G401.6 (cell line): ENCODE results near the gene NRXN3.

Source experiments
- FAIRE-seq: peaks from 2 replicates; lab custom pipeline; 2012; peaks lifted over from hg19 to GRCh38; lab: Jason Lieb, UNC

NRXN3 gene

GRCh38 chr14:79549515-79549914 lies 1379.3 kb downstream of the NRXN3 start:
- FAIRE-seq = no peak

- no peak for FAIRE-seq
Observed at GRCh38 chr14:79551523-79551922, 1381.3 kb downstream of the NRXN3 start.

GRCh38 chr14:79552778-79553177 lies 1382.6 kb downstream of the NRXN3 start:
- FAIRE-seq = no peak

GRCh38 chr14:79554816-79555215 lies 1384.6 kb downstream of the NRXN3 start:
- no peak for FAIRE-seq

GRCh38 chr14:79555429-79555828 lies 1385.3 kb downstream of the NRXN3 start:
- FAIRE-seq = no peak

- FAIRE-seq = no peak
Observed at GRCh38 chr14:79557309-79557708, 1387.1 kb downstream of the NRXN3 start.

- no peak for FAIRE-seq
Observed at GRCh38 chr14:79562185-79562584, 1392.0 kb downstream of the NRXN3 start.

GRCh38 chr14:79564371-79564770 lies 1394.2 kb downstream of the NRXN3 start:
- no peak for FAIRE-seq

- FAIRE-seq = no peak
Observed at GRCh38 chr14:79567306-79567705, 1397.1 kb downstream of the NRXN3 start.

- no peak for FAIRE-seq
Observed at GRCh38 chr14:79568594-79568993, 1398.4 kb downstream of the NRXN3 start.

GRCh38 chr14:79569072-79569471 lies 1398.9 kb downstream of the NRXN3 start:
- FAIRE-seq = no peak

GRCh38 chr14:79570648-79571047 lies 1400.5 kb downstream of the NRXN3 start:
- FAIRE-seq = no peak

- FAIRE-seq = no peak
Observed at GRCh38 chr14:79571366-79571765, 1401.2 kb downstream of the NRXN3 start.

- FAIRE-seq = no peak
Observed at GRCh38 chr14:79573486-79573885, 1403.3 kb downstream of the NRXN3 start.

- FAIRE-seq = no peak
Observed at GRCh38 chr14:79575032-79575431, 1404.9 kb downstream of the NRXN3 start.

GRCh38 chr14:79576424-79576823 lies 1406.3 kb downstream of the NRXN3 start:
- no peak for FAIRE-seq

GRCh38 chr14:79578470-79578869 lies 1408.3 kb downstream of the NRXN3 start:
- FAIRE-seq = no peak

- no peak for FAIRE-seq
Observed at GRCh38 chr14:79580414-79580813, 1410.2 kb downstream of the NRXN3 start.

GRCh38 chr14:79580906-79581305 lies 1410.7 kb downstream of the NRXN3 start:
- no peak for FAIRE-seq

GRCh38 chr14:79581912-79582576 lies 1411.9 kb downstream of the NRXN3 start:
- no peak for FAIRE-seq

- FAIRE-seq = no peak
Observed at GRCh38 chr14:79583738-79584408, 1413.7 kb downstream of the NRXN3 start.

GRCh38 chr14:79584679-79585078 lies 1414.5 kb downstream of the NRXN3 start:
- no peak for FAIRE-seq

GRCh38 chr14:79585845-79586244 lies 1415.7 kb downstream of the NRXN3 start:
- no peak for FAIRE-seq

GRCh38 chr14:79586416-79586815 lies 1416.2 kb downstream of the NRXN3 start:
- no peak for FAIRE-seq
